ENCODE measurements around the gene PHACTR3. TPM values are rescaled to one million over a fixed set of nuclear protein-coding genes. Genes with fewer than 3 reads are reported as not detected.

The PHACTR3 gene
- total RNA-seq, 2 experiments from 2014 or later = not detected

GRCh38 chr20:59660471-59660870, 56.1 kb downstream of the PHACTR3 start:
- DNase-seq = no peak

GRCh38 chr20:59661153-59661552, 56.8 kb downstream of the PHACTR3 start:
- DNase-seq = no peak
- ChIA-PET POLR2A (no interaction called here), CTCF (no interaction called here)

More at GRCh38 chr20:59660471-59660870, 56.1 kb downstream of the PHACTR3 start:
- H3K27ac Mint-ChIP-seq = no peak overlapping the region
- no peaks in the 10 kb centered on the region for H3K36me3 Mint-ChIP-seq (ENCODE audit: low read depth)
- no peak overlapping the region for H3K4me3 Mint-ChIP-seq
- no peaks in the 10 kb centered on the region for H3K27me3 Mint-ChIP-seq
- ChIA-PET POLR2A (no interaction called here), CTCF (no interaction called here)
- H3K9me3 Mint-ChIP-seq = peaks cover 17% of the 10 kb centered on the region
- H3K4me1 Mint-ChIP-seq = no peaks in the 10 kb centered on the region

GRCh38 chr20:59661621-59662020, 57.3 kb downstream of the PHACTR3 start:
- Mint-ChIP-seq H3K36me3 (ENCODE audit: low read depth) (no peaks in the 10 kb centered on the region), H3K27me3 (no peaks in the 10 kb centered on the region), H3K27ac (no peak overlapping the region), H3K9me3 (peaks cover 14% of the 10 kb centered on the region), H3K4me3 (no peak overlapping the region), H3K4me1 (no peaks in the 10 kb centered on the region)
- POLR2A ChIA-PET = no interaction called here
- no peak for DNase-seq
- CTCF ChIA-PET = no interaction called here

More at GRCh38 chr20:59661153-59661552, 56.8 kb downstream of the PHACTR3 start:
- no peaks in the 10 kb centered on the region for H3K36me3 Mint-ChIP-seq (ENCODE audit: low read depth)
- H3K9me3 Mint-ChIP-seq = peaks cover 17% of the 10 kb centered on the region
- no peaks in the 10 kb centered on the region for H3K27me3 Mint-ChIP-seq
- no peak overlapping the region for H3K4me3 Mint-ChIP-seq
- H3K4me1 Mint-ChIP-seq = no peaks in the 10 kb centered on the region
- H3K27ac Mint-ChIP-seq = no peak overlapping the region

DNA sequence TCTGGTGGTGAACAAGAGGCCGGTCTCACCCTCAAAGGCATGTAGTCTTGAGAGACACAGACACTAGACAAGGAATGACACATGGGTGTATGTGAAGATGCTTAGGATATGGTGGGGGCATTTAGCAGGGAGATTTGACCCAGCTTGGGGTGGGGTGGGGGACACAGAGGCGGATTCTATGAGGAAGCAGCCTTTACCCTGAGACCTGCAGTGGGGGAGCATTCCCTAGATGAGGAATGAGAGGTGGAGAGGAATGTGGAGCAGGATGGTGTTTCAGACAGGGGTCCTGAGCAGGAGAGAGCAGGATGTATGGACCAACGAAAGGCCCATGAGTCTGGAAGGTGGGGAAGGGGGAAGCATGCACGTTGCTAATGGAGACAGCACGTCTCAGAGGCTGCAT, 57.8 kb downstream of the PHACTR3 start:
- Mint-ChIP-seq H3K4me3 (no peak overlapping the region), H3K4me1 (no peaks in the 10 kb centered on the region), H3K36me3 (ENCODE audit: low read depth) (no peaks in the 10 kb centered on the region), H3K9me3 (peaks cover 12% of the 10 kb centered on the region), H3K27ac (no peak overlapping the region), H3K27me3 (no peaks in the 10 kb centered on the region)
- ChIA-PET CTCF (no interaction called here), POLR2A (no interaction called here)
- DNase-seq = no peak

- H3K27me3 Mint-ChIP-seq = no peaks in the 10 kb centered on the region
- no peak for DNase-seq
- no peak overlapping the region for H3K4me3 Mint-ChIP-seq
- H3K9me3 Mint-ChIP-seq = peaks cover 5% of the 10 kb centered on the region
- ChIA-PET CTCF (no interaction called here), POLR2A (no interaction called here)
- no peaks in the 10 kb centered on the region for H3K4me1 Mint-ChIP-seq
- H3K27ac Mint-ChIP-seq = no peak overlapping the region
- no peaks in the 10 kb centered on the region for H3K36me3 Mint-ChIP-seq (ENCODE audit: low read depth)
Observed at GRCh38 chr20:59662856-59663512, 58.6 kb downstream of the PHACTR3 start.

- peaks cover 2% of the 10 kb centered on the region for H3K9me3 Mint-ChIP-seq
- ChIA-PET CTCF (no interaction called here), POLR2A (no interaction called here)
- H3K27ac Mint-ChIP-seq = no peak overlapping the region
- no peak overlapping the region for H3K4me3 Mint-ChIP-seq
- no peaks in the 10 kb centered on the region for H3K4me1 Mint-ChIP-seq
- DNase-seq = no peak
- H3K27me3 Mint-ChIP-seq = no peaks in the 10 kb centered on the region
- H3K36me3 Mint-ChIP-seq (ENCODE audit: low read depth) = no peaks in the 10 kb centered on the region
Observed at GRCh38 chr20:59663513-59664060, 59.2 kb downstream of the PHACTR3 start.

DNA sequence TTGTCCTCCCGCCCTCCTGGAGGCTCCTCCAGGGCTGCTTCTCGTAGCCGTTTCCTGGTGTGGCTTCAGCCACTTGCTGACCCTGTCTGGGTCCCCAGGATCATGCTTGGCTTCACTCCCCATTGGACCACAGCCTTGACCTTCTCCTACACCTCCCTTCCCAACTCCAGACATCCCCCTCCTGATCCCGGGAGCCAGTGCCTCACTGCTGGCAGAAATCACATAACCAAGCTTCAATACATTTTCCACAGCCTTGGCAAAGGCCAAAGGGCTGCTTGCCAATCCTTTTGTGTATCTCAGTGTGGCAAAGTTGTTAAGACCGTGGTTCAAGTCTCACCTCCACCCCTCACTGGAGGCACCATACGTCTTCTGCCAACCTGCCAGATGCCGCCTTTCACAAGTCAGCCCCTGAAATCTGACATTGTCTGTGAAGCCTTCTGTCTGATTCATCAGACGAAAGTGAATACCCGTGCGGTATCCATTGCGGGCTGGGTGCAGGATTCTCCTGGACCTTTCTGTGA, 60.1 kb downstream of the PHACTR3 start:
- H3K27ac Mint-ChIP-seq = no peak overlapping the region
- DNase-seq = no peak
- no peaks in the 10 kb centered on the region for H3K36me3 Mint-ChIP-seq (ENCODE audit: low read depth)
- POLR2A ChIA-PET = no interaction called here
- no peaks in the 10 kb centered on the region for H3K4me1 Mint-ChIP-seq
- H3K9me3 Mint-ChIP-seq = peaks cover 2% of the 10 kb centered on the region
- CTCF ChIA-PET = no interaction called here
- H3K4me3 Mint-ChIP-seq = no peak overlapping the region
- no peaks in the 10 kb centered on the region for H3K27me3 Mint-ChIP-seq

DNA sequence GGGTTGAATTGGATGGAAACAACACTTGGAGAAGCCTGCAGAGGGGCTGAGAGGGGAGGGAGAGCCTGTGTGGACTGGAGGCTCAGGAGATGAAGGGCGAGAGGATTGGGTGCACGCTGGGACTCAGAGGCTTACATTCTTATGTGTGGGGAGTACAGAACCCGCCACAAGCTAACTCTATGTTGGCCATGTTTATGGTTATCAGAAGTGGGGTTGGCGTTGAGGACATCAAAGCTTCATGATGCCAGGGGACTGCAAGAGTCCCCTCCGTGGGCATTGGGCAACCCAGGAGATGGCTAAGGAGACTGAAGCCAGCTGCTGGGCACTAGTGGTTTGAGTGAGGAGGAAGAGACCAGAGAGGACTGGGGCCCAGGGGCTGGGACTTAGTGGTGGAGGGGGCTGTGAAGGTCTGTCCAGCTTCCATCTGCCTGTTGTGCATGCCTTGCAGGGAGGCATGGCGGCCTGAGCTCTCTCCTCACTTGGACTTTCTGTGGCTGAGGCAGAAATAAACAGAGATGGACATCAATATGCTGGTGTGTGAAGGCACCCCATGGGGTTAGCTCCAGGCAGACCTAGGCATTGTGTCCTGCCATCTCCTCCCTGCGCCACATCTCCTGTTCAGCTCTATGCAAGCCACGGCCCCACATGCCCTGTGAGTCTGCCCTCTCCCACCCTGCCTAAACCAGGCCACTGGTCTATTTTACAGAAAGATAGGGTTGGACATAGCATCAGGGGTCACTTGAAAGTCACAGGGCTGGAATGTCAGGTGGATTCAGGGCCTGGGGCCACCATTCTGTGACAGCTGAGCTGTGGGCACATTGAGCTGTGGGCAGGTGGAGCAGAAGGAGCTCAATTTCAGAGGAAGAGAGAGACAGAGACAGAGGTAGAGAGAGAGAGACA, 61.6 kb downstream of the PHACTR3 start:
- Mint-ChIP-seq H3K27ac (no peak overlapping the region), H3K4me3 (no peak overlapping the region), H3K36me3 (ENCODE audit: low read depth) (no peaks in the 10 kb centered on the region), H3K9me3 (no peaks in the 10 kb centered on the region), H3K27me3 (no peaks in the 10 kb centered on the region), H3K4me1 (no peaks in the 10 kb centered on the region)
- POLR2A ChIA-PET = no interaction called here
- CTCF ChIA-PET = interaction anchor here (1.0 kb wide), 1 partner anchor 26 kb away, joined by 3 read pairs; no protein-coding TSS in a partner anchor
- DNase-seq = no peak

- ChIA-PET POLR2A (no interaction called here), CTCF (interaction anchor here (1.0 kb wide), 1 partner anchor 27 kb away, joined by 3 read pairs; no protein-coding TSS in a partner anchor)
- Mint-ChIP-seq H3K4me3 (no peak overlapping the region), H3K36me3 (ENCODE audit: low read depth) (no peaks in the 10 kb centered on the region), H3K4me1 (no peaks in the 10 kb centered on the region), H3K9me3 (no peaks in the 10 kb centered on the region), H3K27ac (no peak overlapping the region), H3K27me3 (no peaks in the 10 kb centered on the region)
- no peak for DNase-seq
Observed at GRCh38 chr20:59666586-59666985, 62.2 kb downstream of the PHACTR3 start.

DNA sequence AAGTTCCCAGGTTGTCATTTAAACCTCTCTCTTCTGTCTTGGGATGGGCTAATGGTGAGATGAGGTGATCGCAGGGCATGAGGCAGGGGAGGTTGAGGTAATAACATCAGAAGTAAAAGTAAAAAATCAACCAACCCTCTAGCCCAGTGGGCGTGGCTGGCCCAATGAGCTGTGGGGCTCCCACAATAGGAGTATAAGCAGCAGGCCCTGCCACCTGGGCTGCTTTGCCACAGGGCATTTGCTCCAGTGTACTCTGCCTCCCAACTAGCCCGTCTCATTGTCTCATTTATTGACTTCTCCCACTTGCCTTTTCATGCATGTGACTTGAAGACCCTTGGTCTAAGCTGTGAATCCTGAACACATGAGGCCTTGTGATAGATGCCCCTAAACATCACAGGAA, 62.8 kb downstream of the PHACTR3 start:
- Mint-ChIP-seq H3K4me3 (no peak overlapping the region), H3K9me3 (no peaks in the 10 kb centered on the region), H3K27ac (no peak overlapping the region), H3K36me3 (ENCODE audit: low read depth) (no peaks in the 10 kb centered on the region), H3K27me3 (no peaks in the 10 kb centered on the region), H3K4me1 (no peaks in the 10 kb centered on the region)
- CTCF ChIA-PET = no interaction called here
- no peak for DNase-seq
- POLR2A ChIA-PET = no interaction called here

DNA sequence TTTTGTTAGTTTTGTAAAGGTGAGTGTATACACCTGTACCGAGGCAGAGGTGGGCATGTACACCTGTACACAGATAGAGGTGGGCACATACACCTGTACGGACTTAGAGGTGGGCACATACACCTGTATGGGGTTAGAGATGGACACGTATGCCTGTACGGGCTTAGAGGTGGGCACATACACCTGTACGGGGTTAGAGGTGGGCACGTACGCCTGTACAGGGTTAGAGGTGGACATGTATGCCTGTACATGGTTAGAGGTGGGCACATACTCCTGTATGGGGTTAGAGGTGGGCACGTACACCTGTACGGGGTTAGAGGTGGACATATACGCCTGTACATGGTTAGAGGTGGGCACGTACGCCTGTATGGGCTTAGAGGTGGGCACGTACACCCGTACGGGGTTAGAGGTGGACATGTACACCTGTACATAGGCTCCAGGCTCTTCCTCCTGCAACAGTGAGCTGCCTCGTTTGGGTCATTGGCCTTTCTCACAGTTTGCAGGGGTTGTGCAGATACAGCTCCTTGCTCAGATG, 63.7 kb downstream of the PHACTR3 start:
- no peak overlapping the region for H3K27ac Mint-ChIP-seq
- no peaks in the 10 kb centered on the region for H3K27me3 Mint-ChIP-seq
- H3K4me1 Mint-ChIP-seq = no peaks in the 10 kb centered on the region
- POLR2A ChIA-PET = no interaction called here
- H3K9me3 Mint-ChIP-seq = no peaks in the 10 kb centered on the region
- H3K36me3 Mint-ChIP-seq (ENCODE audit: low read depth) = no peaks in the 10 kb centered on the region
- H3K4me3 Mint-ChIP-seq = no peak overlapping the region
- DNase-seq = no peak
- CTCF ChIA-PET = no interaction called here

- DNase-seq = no peak
- CTCF ChIA-PET = no interaction called here
- H3K4me3 Mint-ChIP-seq = no peak overlapping the region
Observed at GRCh38 chr20:59668926-59669850, 64.8 kb downstream of the PHACTR3 start.

More at GRCh38 chr20:59668926-59669850, 64.8 kb downstream of the PHACTR3 start:
- H3K36me3 Mint-ChIP-seq (ENCODE audit: low read depth) = no peaks in the 10 kb centered on the region
- no peaks in the 10 kb centered on the region for H3K9me3 Mint-ChIP-seq
- no peak overlapping the region for H3K27ac Mint-ChIP-seq
- H3K4me1 Mint-ChIP-seq = no peaks in the 10 kb centered on the region
- H3K27me3 Mint-ChIP-seq = no peaks in the 10 kb centered on the region
- POLR2A ChIA-PET = no interaction called here

Data from activated CD4-positive, alpha-beta T cell treated with anti-CD3 and anti-CD28 coated beads, Interleukin-2, amount 10 ng/mL, durations not matched to agents 7 days and 5 days (primary cell).